HUES6 (cell line): ENCODE results near the gene RBP3.

Experiments
- H3K27ac ChIP-seq: 2 replicates; pipeline ENCODE4 v1.7.0; 2013; ENCODE audit warnings: low read depth, mild to moderate bottlenecking, low read length, inconsistent platforms
- H3K27me3 ChIP-seq: 2 replicates; pipeline ENCODE4 v1.6.1; 2013; ENCODE audit warnings: low read length; ENCODE audit not compliant: control insufficient read depth, insufficient read depth
- H3K36me3 ChIP-seq: 2 replicates; pipeline ENCODE4 v1.6.1; 2013; ENCODE audit warnings: low read length; ENCODE audit not compliant: control insufficient read depth, insufficient read depth
- H3K4me1 ChIP-seq: 2 replicates; pipeline ENCODE4 v1.6.1; 2013; ENCODE audit warnings: low read length; ENCODE audit not compliant: control insufficient read depth, insufficient read depth
- H3K4me3 ChIP-seq: 2 replicates; pipeline ENCODE4 v1.5.1; 2013; ENCODE audit warnings: low read depth, low read length
- H3K9ac ChIP-seq: one replicate; pipeline ENCODE4 v1.6.1; 2013; ENCODE audit warnings: mild to moderate bottlenecking, low read length
- H3K9me3 ChIP-seq: 2 replicates; pipeline ENCODE4 v1.6.1; 2013; ENCODE audit warnings: low read depth, low read length; ENCODE audit not compliant: control insufficient read depth, insufficient read depth

Gene RBP3

DNA sequence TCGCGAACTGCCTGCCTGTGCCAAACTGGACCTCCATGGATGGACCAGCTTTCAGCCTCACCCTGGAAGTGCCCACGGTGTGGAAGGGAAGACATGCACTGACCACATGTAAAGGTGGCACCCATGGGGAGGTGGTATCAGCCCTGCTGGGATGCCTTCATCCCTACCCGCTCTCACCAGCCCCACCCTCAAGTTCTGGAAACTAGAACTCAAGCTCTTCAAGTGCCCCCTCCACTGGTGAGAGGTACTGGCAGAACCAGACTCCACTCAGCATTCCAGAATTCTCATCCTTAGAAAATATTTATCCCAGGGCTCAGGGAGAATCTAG is 30.0 kb downstream of the RBP3 start:
- H3K27me3 ChIP-seq, result peaks cover 15% of the 10 kb centered on the region; the same call in 1 of the 2 replicates
- H3K4me3 ChIP-seq, result no peak overlapping the region
- peaks cover 10% of the 10 kb centered on the region for H3K4me1 ChIP-seq
- H3K9me3 ChIP-seq, result no peaks in the 10 kb centered on the region
- H3K36me3 ChIP-seq, result no peaks in the 10 kb centered on the region
- no peak overlapping the region for H3K27ac ChIP-seq
- no peak overlapping the region for H3K9ac ChIP-seq

DNA sequence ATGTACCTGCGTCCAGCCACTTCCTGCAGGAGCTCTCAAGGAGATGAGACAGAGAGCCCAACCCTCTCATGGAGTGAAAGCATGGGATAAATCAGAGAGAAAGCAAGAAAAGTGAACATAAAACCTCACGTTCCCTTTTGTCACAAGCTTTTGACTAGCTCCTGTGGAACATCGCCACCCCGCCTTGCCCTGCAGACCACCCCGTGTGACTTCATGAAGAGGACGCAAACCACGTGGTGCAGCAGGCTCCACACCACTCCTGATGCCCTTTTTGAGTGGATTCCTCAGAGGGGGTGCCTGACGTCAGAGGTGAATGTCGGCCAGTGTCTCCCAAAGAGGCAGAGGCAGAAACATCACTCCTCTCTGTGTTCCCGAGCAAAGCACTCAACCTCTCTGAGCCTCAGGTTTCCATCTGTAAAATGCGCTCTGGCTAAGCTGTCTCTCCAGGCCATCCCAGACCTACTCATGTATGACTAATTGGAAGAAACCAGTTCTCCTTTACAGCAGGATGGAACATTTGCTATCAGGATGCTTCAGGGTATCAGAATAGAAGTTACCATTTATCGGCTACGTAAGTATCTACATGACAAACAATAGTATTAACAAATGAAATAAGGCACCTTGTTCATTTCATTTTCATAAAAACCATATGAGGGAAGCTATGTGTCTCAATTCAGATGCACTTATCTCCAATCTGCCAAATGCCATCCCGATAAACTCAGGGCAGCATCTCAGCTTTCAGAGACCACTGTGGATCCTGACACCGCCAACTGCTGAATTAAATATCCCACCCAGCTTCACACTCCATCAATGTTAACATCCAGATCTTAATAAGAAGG is 30.7 kb downstream of the RBP3 start:
- Histone ChIP-seq H3K27ac (no peak overlapping the region), H3K4me3 (no peak overlapping the region), H3K4me1 (peaks cover 13% of the 10 kb centered on the region), H3K36me3 (no peaks in the 10 kb centered on the region), H3K9me3 (no peaks in the 10 kb centered on the region), H3K27me3 (peaks cover 18% of the 10 kb centered on the region; the same call in 1 of the 2 replicates), H3K9ac (no peak overlapping the region)

DNA sequence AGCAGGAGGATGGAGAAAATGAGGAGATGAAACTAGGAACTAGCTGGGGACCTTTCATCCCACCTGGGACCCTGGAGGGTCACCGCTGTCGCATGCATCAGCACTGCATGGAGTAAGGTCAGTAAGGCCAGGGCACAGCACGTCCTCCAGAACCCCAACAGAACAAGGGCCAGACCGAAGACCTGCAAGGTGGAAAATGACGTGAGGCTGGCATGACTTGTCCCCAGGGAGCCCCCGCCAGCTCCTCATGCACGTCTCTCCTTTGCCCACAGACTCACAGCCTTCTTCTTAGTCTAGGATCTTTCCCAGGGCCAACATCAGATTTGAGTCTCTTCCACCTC is 31.3 kb downstream of the RBP3 start:
- no peaks in the 10 kb centered on the region for H3K36me3 ChIP-seq
- H3K9me3 ChIP-seq, result no peaks in the 10 kb centered on the region
- peaks cover 13% of the 10 kb centered on the region for H3K4me1 ChIP-seq
- no peak overlapping the region for H3K4me3 ChIP-seq
- H3K27ac ChIP-seq, result no peak overlapping the region
- no peak overlapping the region for H3K9ac ChIP-seq
- peaks cover 18% of the 10 kb centered on the region; the same call in 1 of the 2 replicates for H3K27me3 ChIP-seq

DNA sequence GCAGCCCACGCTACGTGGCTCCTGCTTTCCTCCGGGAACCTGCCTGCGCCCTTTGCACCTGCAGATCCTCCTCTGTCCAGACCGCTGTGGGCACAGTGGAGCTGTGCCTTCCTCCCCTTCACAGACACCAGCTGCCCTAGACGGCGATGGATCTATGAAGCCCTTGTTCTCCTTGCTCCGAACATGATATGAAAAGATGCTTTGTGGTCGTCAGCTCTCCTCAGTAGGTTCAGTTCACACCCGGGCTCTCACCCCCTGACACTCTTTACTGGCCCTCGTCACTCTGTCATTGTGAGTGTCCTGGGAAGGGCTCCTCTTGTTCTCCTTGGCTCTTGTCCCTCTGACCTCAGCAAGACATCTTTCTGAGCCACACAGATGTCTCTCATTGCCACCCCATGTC is 31.7 kb downstream of the RBP3 start:
- Histone ChIP-seq H3K9ac (no peak overlapping the region), H3K27me3 (peaks cover 20% of the 10 kb centered on the region), H3K9me3 (no peaks in the 10 kb centered on the region), H3K4me3 (no peak overlapping the region), H3K36me3 (no peaks in the 10 kb centered on the region), H3K4me1 (peaks cover 15% of the 10 kb centered on the region), H3K27ac (no peak overlapping the region)

DNA sequence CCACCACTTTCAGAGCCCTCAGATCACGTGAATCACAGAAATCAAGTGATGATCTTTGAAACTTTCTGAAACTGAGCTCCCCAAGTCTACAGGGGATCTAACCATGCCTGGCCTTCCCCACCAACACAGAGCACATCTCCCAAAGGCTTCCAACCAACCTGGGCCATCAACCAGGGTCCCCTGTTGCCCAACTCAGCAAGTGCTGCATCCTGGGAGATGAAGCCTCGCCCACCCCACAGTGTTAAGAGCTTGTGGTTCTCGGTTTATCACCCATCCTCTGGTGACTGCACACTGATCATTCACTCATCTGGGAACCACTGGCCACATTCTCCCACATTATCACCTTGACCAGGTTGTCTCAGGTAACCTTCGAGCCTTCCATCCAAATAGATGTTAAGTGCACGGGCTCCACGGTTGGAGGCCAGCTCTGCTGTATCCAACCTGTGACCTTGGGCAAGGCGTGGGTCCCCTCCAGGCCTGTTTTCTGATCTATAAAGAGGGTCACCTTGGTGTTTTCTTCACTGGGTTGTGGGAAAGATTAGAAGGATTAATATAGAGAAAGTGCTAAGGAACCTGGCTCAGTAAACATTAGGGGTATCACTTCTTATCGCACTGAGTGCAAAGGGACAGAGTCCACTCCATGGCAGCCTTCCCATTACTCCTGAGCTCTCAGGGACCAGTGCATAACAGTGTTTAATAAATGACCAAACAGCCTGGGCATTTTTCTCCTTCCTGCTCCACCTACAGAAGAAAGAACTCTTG is 32.4 kb downstream of the RBP3 start:
- Histone ChIP-seq H3K27me3 (peaks cover 22% of the 10 kb centered on the region), H3K4me1 (peaks cover 17% of the 10 kb centered on the region), H3K9me3 (no peaks in the 10 kb centered on the region; the same call in 1 of the 2 replicates), H3K27ac (no peak overlapping the region), H3K4me3 (no peak overlapping the region), H3K36me3 (no peaks in the 10 kb centered on the region), H3K9ac (no peak overlapping the region)

DNA sequence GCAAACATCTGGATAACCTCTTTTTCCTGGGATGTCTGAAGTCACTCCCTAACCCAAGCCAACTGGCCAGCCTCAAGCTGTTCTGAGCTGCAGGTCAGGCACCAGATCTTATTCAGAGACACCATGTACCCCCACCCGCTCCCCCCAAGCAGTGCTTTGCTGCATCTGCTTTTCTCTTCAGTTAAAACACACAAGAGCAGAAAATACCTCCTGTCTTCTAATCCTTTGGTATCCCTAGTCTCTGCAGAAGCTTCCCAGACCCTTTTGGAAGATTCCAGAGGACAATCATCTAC is 32.9 kb downstream of the RBP3 start:
- no peak overlapping the region for H3K27ac ChIP-seq
- no peaks in the 10 kb centered on the region; the same call in 1 of the 2 replicates for H3K9me3 ChIP-seq
- H3K4me1 ChIP-seq, result peaks cover 17% of the 10 kb centered on the region
- H3K9ac ChIP-seq, result no peak overlapping the region
- H3K36me3 ChIP-seq, result no peaks in the 10 kb centered on the region
- no peak overlapping the region for H3K4me3 ChIP-seq
- H3K27me3 ChIP-seq, result peaks cover 22% of the 10 kb centered on the region

DNA sequence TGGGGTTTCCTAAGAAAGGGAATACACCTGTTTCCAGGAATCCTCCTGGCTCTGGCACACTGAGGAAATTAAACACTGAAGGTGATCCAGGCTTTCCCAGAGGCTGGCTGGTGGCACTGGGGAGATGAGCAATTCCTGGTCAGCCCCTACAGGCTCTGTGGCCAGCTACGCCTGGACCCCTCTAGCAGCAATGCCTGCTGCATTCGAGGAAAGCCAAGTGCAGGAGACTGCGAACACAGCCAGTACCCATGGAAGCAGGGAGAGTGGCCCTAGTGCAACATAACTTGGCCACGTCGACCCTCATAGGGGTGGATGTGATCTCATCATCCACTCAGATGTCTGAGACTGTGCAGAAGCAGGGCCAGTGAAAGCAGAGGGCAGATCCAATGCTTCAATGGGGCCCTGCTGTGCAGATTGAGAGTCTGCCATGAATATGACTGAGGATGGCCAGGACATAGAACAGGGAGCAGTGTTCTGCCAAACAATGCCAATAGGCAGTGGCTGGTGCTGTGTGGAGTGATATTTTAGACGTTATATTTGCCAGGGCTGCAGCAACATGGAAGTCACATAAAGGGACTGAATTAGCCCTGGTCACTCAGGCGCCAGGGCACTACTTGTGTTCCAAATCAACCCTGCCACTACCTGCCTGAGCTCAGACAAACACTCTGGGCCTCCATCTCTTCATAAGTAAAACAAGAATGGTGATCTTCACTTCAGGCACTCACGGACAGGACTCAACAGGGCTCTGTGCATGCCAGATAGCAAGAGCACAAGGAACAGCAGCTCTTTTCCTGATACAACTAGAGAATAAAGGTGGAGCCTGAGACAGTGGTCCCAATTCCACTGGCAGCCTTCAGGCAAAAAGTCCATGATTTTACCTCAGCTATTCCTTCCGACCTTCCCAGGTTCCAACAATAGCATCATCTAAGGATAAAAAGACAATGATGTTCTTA is 33.5 kb downstream of the RBP3 start:
- Histone ChIP-seq H3K4me3 (no peak overlapping the region), H3K4me1 (peaks cover 17% of the 10 kb centered on the region), H3K9me3 (peaks cover under 1% of the 10 kb centered on the region), H3K27ac (no peak overlapping the region), H3K9ac (no peak overlapping the region), H3K27me3 (peaks cover 22% of the 10 kb centered on the region), H3K36me3 (no peaks in the 10 kb centered on the region)

DNA sequence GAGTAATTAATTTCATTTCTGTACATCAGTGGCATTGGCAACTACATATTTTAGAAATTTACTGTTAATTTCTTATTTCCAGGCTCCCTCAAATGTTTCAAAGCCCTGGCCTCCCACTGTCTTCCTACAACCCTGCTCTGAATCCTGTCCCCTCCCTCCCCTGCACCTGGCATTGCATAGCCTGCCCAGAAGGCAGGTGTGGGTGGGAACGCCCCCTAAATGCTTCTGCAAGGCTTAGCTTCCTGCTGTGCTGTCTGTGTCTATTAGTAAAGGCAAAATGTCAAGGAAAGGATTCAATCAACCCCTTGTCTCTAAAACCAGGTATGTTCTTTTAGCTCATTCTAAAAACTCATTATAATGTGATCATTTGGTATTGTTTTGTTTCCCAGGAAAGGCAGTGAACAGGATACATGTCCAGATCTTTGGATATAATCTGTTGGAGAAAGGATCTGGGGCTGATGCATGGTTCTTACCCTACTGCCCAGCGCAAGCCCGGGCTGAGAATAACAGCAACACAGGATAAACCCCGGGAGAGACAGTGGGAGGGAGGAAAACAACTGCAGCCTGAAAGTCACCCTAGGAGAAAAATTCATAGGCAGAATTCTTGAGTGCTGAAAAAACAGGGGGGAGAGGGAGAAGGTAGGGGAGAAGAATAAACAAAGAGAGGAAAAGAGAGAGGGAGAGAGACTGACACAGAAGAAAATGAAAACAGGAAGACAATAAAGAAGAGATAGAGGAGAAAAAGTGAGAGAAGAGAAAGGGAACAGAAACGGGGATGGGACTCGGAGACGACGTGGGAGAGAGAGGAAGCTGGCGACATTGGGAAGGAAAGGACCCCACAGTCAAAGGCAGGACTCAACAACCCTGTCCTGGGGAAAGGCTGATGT is 35.3 kb downstream of the RBP3 start:
- Histone ChIP-seq H3K4me3 (peak overlapping the region; percentile 76), H3K36me3 (no peaks in the 10 kb centered on the region), H3K27ac (no peak overlapping the region), H3K4me1 (peaks cover 17% of the 10 kb centered on the region), H3K9me3 (peaks cover 14% of the 10 kb centered on the region), H3K27me3 (peaks cover 22% of the 10 kb centered on the region), H3K9ac (peak overlapping the region; percentile 36)

DNA sequence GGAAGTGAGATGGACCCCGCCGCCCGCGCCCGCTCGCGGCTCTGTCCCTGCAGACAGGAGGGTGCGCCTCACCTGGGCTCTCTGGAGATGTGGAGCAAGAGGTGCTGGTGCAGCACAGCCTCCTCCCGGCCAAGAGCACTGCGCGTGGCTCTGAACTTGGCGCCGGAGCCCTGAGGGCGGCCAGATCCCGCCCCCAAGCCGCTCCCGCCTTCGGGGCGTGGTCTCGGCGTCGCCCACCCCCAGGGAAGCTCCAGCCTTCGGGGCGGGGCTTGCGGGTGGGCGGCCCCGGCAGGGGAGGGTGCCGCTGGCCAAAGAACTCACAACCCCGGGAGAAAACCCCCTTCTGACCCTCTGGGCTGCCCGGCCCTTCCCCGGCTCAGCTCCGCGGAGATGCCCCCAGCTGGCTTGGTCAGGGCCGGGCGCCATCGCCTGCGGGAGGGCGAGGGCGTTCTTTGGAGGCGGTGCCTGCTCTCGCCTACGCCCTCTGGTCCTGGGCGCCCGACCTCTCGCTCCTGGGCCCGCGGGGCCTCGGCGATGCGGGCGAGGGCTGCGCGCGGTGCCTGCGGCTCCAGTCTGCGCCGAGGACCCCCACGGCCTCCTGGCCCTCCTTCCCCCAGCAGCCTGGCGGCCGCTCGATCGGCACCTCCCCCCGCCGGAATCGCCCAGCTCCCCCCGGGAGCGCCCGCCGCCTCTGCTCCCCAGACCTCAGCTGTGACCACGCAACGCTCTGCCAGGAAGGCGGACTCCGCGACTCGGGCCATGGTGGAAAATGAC is 36.2 kb downstream of the RBP3 start, which contains the start of gene ZNF488:
ZNF488 (minus strand) TSS at position 146 of the 774 bp plus-strand sequence. CDS start 15,464 bp downstream, outside the sequence.
- H3K27me3 ChIP-seq, result peaks cover 22% of the 10 kb centered on the region
- H3K9me3 ChIP-seq, result peaks cover 14% of the 10 kb centered on the region
- H3K36me3 ChIP-seq, result no peaks in the 10 kb centered on the region
- 0 out of 2 replicates have a peak within 1 kb of the TSS, but pooled peaks have one; percentile 26 for H3K27ac ChIP-seq
- peak within 1 kb of the TSS; percentile 76 for H3K4me3 ChIP-seq
- H3K9ac ChIP-seq, result peak within 1 kb of the TSS; percentile 53
- peaks cover 17% of the 10 kb centered on the region for H3K4me1 ChIP-seq
